ENCODE results near the gene ARHGAP42. TPM values are rescaled to one million over a fixed set of nuclear protein-coding genes. Genes with fewer than 3 reads are reported as not detected.

Gene ARHGAP42
- total RNA-seq, 5 donors from 2014 or later (not counting 1 experiment from before 2014, with no cell fraction given): 0.13 to 0.82 (median 0.49) TPM

GRCh38 chr11:100949443-100949842 lies 262.4 kb downstream of the ARHGAP42 start:
- Histone ChIP-seq H3K27me3 (replicated peaks in 1 of 2; ENCODE audit: control insufficient read depth in 2 of 2, extremely low read depth in 1 of 2, insufficient read depth in 2 of 2, low read length in 1 of 2) (no peaks in the 10 kb centered on the region), H3K9me3 (no peaks in the 10 kb centered on the region), H3K36me3 (ENCODE audit: control insufficient read depth in 2 of 2, extremely low read depth in 1 of 2, insufficient read depth in 1 of 2, low read length in 1 of 2) (no peaks in the 10 kb centered on the region), H3K4me3 (ENCODE audit: control insufficient read depth in 1 of 2, extremely low read depth in 1 of 2, low read length in 1 of 2) (no peak overlapping the region), H3K4me1 (ENCODE audit: control insufficient read depth in 1 of 2, extremely low read depth in 1 of 2, insufficient read depth in 2 of 2, low read length in 2 of 2) (no peaks in the 10 kb centered on the region), H3K27ac (ENCODE audit: low read length) (no peak overlapping the region)
- DNase-seq: no peak
- H3K36me3 Mint-ChIP-seq: no peaks in the 10 kb centered on the region
- CTCF ChIA-PET: no interaction called here
- H3K27ac Mint-ChIP-seq: no peak overlapping the region
- 78% methylated on average over 1 of the region's 2 CpGs for WGBS (ENCODE audit: insufficient coverage)
- H3K27me3 Mint-ChIP-seq: no peaks in the 10 kb centered on the region
- no peaks in the 10 kb centered on the region for H3K4me1 Mint-ChIP-seq
- H3K4me3 Mint-ChIP-seq: no peak overlapping the region
- ATAC-seq (replicated peaks in 1 of 4): no peak
- POLR2A ChIA-PET: no interaction called here
- H3K9me3 Mint-ChIP-seq: peaks cover 0 to 1% (median 0%) of the 10 kb centered on the region in 3 donors

DNA sequence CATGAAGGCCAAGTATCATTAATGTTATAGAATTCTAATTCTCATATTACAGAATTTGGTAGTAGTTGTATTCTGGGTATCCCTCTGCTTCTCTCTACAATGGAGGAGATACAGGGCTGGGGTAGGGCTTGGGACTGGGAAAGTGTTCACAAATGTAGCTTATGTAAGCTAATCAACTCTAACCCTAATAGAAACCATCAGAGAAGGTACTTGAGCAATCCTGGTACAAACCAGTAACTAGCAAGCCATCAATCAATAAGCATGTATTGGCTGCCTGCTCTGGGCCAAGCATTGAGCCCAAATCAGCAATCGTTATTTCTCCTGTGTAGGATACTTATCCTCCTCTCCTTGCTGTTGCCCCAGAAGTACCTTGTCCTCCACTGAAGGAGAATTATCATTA lies 268.2 kb downstream of the ARHGAP42 start:
- no peaks in the 10 kb centered on the region for H3K36me3 ChIP-seq (ENCODE audit: control insufficient read depth in 2 of 2, extremely low read depth in 1 of 2, insufficient read depth in 1 of 2, low read length in 1 of 2)
- CTCF ChIA-PET: no interaction called here
- H3K27me3 Mint-ChIP-seq: no peaks in the 10 kb centered on the region

GRCh38 chr11:100956351-100956750 lies 269.3 kb downstream of the ARHGAP42 start:
- POLR2A ChIA-PET: no interaction called here
- Histone ChIP-seq H3K27ac (ENCODE audit: low read length) (no peak overlapping the region), H3K4me3 (ENCODE audit: control insufficient read depth in 1 of 2, extremely low read depth in 1 of 2, low read length in 1 of 2) (no peak overlapping the region), H3K27me3 (replicated peaks in 1 of 2; ENCODE audit: control insufficient read depth in 2 of 2, extremely low read depth in 1 of 2, insufficient read depth in 2 of 2, low read length in 1 of 2) (no peaks in the 10 kb centered on the region), H3K36me3 (ENCODE audit: control insufficient read depth in 2 of 2, extremely low read depth in 1 of 2, insufficient read depth in 1 of 2, low read length in 1 of 2) (no peaks in the 10 kb centered on the region), H3K4me1 (ENCODE audit: control insufficient read depth in 1 of 2, extremely low read depth in 1 of 2, insufficient read depth in 2 of 2, low read length in 2 of 2) (no peaks in the 10 kb centered on the region), H3K9me3 (no peaks in the 10 kb centered on the region)
- H3K4me1 Mint-ChIP-seq: no peaks in the 10 kb centered on the region
- H3K27me3 Mint-ChIP-seq: no peaks in the 10 kb centered on the region
- H3K36me3 Mint-ChIP-seq: no peaks in the 10 kb centered on the region
- DNase-seq: no peak
- CTCF ChIA-PET: no interaction called here
- no peak for ATAC-seq (replicated peaks in 1 of 4)
- H3K27ac Mint-ChIP-seq: no peak overlapping the region
- H3K9me3 Mint-ChIP-seq: peaks cover 0 to 5% (median 5%) of the 10 kb centered on the region in 3 donors
- H3K4me3 Mint-ChIP-seq: no peak overlapping the region

More for the DNA sequence above, 268.2 kb downstream of the ARHGAP42 start:
- Mint-ChIP-seq H3K27ac (no peak overlapping the region), H3K36me3 (no peaks in the 10 kb centered on the region), H3K9me3 (peaks cover 0 to 5% (median 5%) of the 10 kb centered on the region in 3 donors), H3K4me1 (no peaks in the 10 kb centered on the region), H3K4me3 (no peak overlapping the region)
- no peaks in the 10 kb centered on the region for H3K9me3 ChIP-seq
- H3K4me1 ChIP-seq (ENCODE audit: control insufficient read depth in 1 of 2, extremely low read depth in 1 of 2, insufficient read depth in 2 of 2, low read length in 2 of 2): no peaks in the 10 kb centered on the region
- H3K27ac ChIP-seq (ENCODE audit: low read length): no peak overlapping the region
- no CpG with 5 or more reads among the region's 1 CpG for WGBS (ENCODE audit: insufficient coverage)
- DNase-seq: no peak
- no peak for ATAC-seq (replicated peaks in 1 of 4)
- H3K4me3 ChIP-seq (ENCODE audit: control insufficient read depth in 1 of 2, extremely low read depth in 1 of 2, low read length in 1 of 2): no peak overlapping the region
- no peaks in the 10 kb centered on the region for H3K27me3 ChIP-seq (replicated peaks in 1 of 2; ENCODE audit: control insufficient read depth in 2 of 2, extremely low read depth in 1 of 2, insufficient read depth in 2 of 2, low read length in 1 of 2)
- POLR2A ChIA-PET: no interaction called here

DNA sequence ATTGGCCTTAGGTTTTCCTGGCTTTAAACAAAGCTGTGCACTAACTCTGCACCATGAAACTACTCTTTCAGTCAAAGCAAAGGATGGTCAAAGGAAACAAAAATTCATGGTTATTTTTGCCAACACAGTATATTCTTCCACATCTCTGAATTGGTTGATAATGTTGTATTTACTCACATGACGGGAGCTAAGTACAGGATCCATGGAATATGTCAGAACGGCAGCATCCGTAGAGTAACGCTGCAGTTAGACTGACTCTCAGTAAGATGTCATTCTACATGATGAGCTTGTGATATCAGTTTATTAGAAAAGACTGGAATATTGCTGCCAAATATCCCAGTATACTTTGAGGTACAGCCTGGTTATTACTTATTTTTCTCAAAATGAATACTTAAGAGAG lies 270.4 kb downstream of the ARHGAP42 start:
- DNase-seq (no peak), ATAC-seq (replicated peaks in 1 of 4) (no peak)
- Histone ChIP-seq H3K4me1 (ENCODE audit: control insufficient read depth in 1 of 2, extremely low read depth in 1 of 2, insufficient read depth in 2 of 2, low read length in 2 of 2) (no peaks in the 10 kb centered on the region), H3K27ac (ENCODE audit: low read length) (no peak overlapping the region), H3K9me3 (no peaks in the 10 kb centered on the region), H3K36me3 (ENCODE audit: control insufficient read depth in 2 of 2, extremely low read depth in 1 of 2, insufficient read depth in 1 of 2, low read length in 1 of 2) (no peaks in the 10 kb centered on the region), H3K4me3 (ENCODE audit: control insufficient read depth in 1 of 2, extremely low read depth in 1 of 2, low read length in 1 of 2) (no peak overlapping the region), H3K27me3 (replicated peaks in 1 of 2; ENCODE audit: control insufficient read depth in 2 of 2, extremely low read depth in 1 of 2, insufficient read depth in 2 of 2, low read length in 1 of 2) (no peaks in the 10 kb centered on the region)
- ChIA-PET POLR2A (no interaction called here), CTCF (no interaction called here)
- no peak overlapping the region for H3K4me3 Mint-ChIP-seq
- H3K36me3 Mint-ChIP-seq: no peaks in the 10 kb centered on the region
- H3K9me3 Mint-ChIP-seq: peaks cover 0 to 5% (median 5%) of the 10 kb centered on the region in 3 donors
- no peak overlapping the region for H3K27ac Mint-ChIP-seq
- H3K4me1 Mint-ChIP-seq: no peaks in the 10 kb centered on the region
- WGBS (ENCODE audit: insufficient coverage): 100% methylated on average over 1 of the region's 4 CpGs
- no peaks in the 10 kb centered on the region for H3K27me3 Mint-ChIP-seq

DNA sequence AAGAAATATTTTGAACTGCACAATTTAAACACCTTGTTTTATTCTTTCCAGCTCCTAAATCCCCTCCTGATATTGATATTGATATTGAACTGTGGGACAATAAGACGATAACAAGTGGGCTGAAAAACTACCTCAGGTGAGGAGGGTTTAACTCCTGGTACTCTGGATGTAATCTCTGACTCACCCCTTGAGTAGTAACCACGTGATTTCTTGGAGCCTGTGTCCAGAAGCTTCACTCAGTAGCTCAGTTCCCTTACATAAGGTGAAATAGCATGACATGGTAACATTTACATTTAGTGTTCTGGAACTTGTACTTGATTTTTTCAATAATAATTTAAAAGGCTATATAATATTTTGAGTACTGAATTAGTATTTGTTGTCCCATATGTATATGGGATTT lies 274.5 kb downstream of the ARHGAP42 start:
- ATAC-seq (replicated peaks in 1 of 4): no peak
- no peak overlapping the region for H3K4me3 ChIP-seq (ENCODE audit: control insufficient read depth in 1 of 2, extremely low read depth in 1 of 2, low read length in 1 of 2)
- H3K36me3 ChIP-seq (ENCODE audit: control insufficient read depth in 2 of 2, extremely low read depth in 1 of 2, insufficient read depth in 1 of 2, low read length in 1 of 2): no peaks in the 10 kb centered on the region
- H3K9me3 ChIP-seq: no peaks in the 10 kb centered on the region
- no peak overlapping the region for H3K27ac ChIP-seq (ENCODE audit: low read length)
- CTCF ChIA-PET: no interaction called here
- Mint-ChIP-seq H3K4me1 (no peaks in the 10 kb centered on the region), H3K27me3 (no peaks in the 10 kb centered on the region), H3K4me3 (no peak overlapping the region), H3K9me3 (peaks cover 0 to 12% (median 2%) of the 10 kb centered on the region in 3 donors), H3K27ac (no peak overlapping the region), H3K36me3 (no peaks in the 10 kb centered on the region)
- H3K27me3 ChIP-seq (replicated peaks in 1 of 2; ENCODE audit: control insufficient read depth in 2 of 2, extremely low read depth in 1 of 2, insufficient read depth in 2 of 2, low read length in 1 of 2): no peaks in the 10 kb centered on the region
- WGBS (ENCODE audit: insufficient coverage): no CpG with 5 or more reads among the region's 2 CpGs
- no peaks in the 10 kb centered on the region for H3K4me1 ChIP-seq (ENCODE audit: control insufficient read depth in 1 of 2, extremely low read depth in 1 of 2, insufficient read depth in 2 of 2, low read length in 2 of 2)
- POLR2A ChIA-PET: no interaction called here
- no peak for DNase-seq

- CTCF ChIA-PET: no interaction called here
Observed at GRCh38 chr11:100963375-100963774, 276.3 kb downstream of the ARHGAP42 start.

GRCh38 chr11:100964435-100964834 lies 277.3 kb downstream of the ARHGAP42 start:
- Mint-ChIP-seq H3K4me3 (no peak overlapping the region), H3K27ac (no peak overlapping the region), H3K4me1 (no peaks in the 10 kb centered on the region), H3K36me3 (no peaks in the 10 kb centered on the region), H3K27me3 (no peaks in the 10 kb centered on the region), H3K9me3 (peaks cover 3 to 26% (median 6%) of the 10 kb centered on the region in 3 donors)
- ChIA-PET CTCF (no interaction called here), POLR2A (no interaction called here)
- no peaks in the 10 kb centered on the region for H3K27me3 ChIP-seq (replicated peaks in 1 of 2; ENCODE audit: control insufficient read depth in 2 of 2, extremely low read depth in 1 of 2, insufficient read depth in 2 of 2, low read length in 1 of 2)
- H3K9me3 ChIP-seq: no peaks in the 10 kb centered on the region
- no peak overlapping the region for H3K27ac ChIP-seq (ENCODE audit: low read length)
- DNase-seq (no peak), ATAC-seq (replicated peaks in 1 of 4) (no peak)
- no peaks in the 10 kb centered on the region for H3K4me1 ChIP-seq (ENCODE audit: control insufficient read depth in 1 of 2, extremely low read depth in 1 of 2, insufficient read depth in 2 of 2, low read length in 2 of 2)
- H3K4me3 ChIP-seq (ENCODE audit: control insufficient read depth in 1 of 2, extremely low read depth in 1 of 2, low read length in 1 of 2): no peak overlapping the region
- no CpG with 5 or more reads among the region's 3 CpGs for WGBS (ENCODE audit: insufficient coverage)
- H3K36me3 ChIP-seq (ENCODE audit: control insufficient read depth in 2 of 2, extremely low read depth in 1 of 2, insufficient read depth in 1 of 2, low read length in 1 of 2): no peaks in the 10 kb centered on the region

More at GRCh38 chr11:100963375-100963774, 276.3 kb downstream of the ARHGAP42 start:
- no peak overlapping the region for H3K27ac ChIP-seq (ENCODE audit: low read length)
- H3K4me1 ChIP-seq (ENCODE audit: control insufficient read depth in 1 of 2, extremely low read depth in 1 of 2, insufficient read depth in 2 of 2, low read length in 2 of 2): no peaks in the 10 kb centered on the region
- no peaks in the 10 kb centered on the region for H3K9me3 ChIP-seq
- no peaks in the 10 kb centered on the region for H3K27me3 Mint-ChIP-seq
- H3K4me3 ChIP-seq (ENCODE audit: control insufficient read depth in 1 of 2, extremely low read depth in 1 of 2, low read length in 1 of 2): no peak overlapping the region
- POLR2A ChIA-PET: interaction anchor here in 1 of 2 donors (0.6 to 0.8 kb wide), 2 partner anchors 15 to 404 kb away, joined by 3 read pairs; no protein-coding TSS in a partner anchor
- H3K4me3 Mint-ChIP-seq: no peak overlapping the region
- ATAC-seq (replicated peaks in 1 of 4) (no peak), DNase-seq (no peak)
- no peaks in the 10 kb centered on the region for H3K36me3 ChIP-seq (ENCODE audit: control insufficient read depth in 2 of 2, extremely low read depth in 1 of 2, insufficient read depth in 1 of 2, low read length in 1 of 2)
- H3K27me3 ChIP-seq (replicated peaks in 1 of 2; ENCODE audit: control insufficient read depth in 2 of 2, extremely low read depth in 1 of 2, insufficient read depth in 2 of 2, low read length in 1 of 2): no peaks in the 10 kb centered on the region
- H3K36me3 Mint-ChIP-seq: no peaks in the 10 kb centered on the region
- no peak overlapping the region for H3K27ac Mint-ChIP-seq
- WGBS (ENCODE audit: insufficient coverage): no CpG with 5 or more reads among the region's 1 CpG
- H3K4me1 Mint-ChIP-seq: no peaks in the 10 kb centered on the region
- H3K9me3 Mint-ChIP-seq: peaks cover 0 to 17% (median 4%) of the 10 kb centered on the region in 3 donors

Measured in T-cell (primary cell).